SHP77 (cell line): ENCODE measurements around the gene CDR2.
"Not testable (repeated sequence)": the region's sequence is repeated elsewhere in the genome, so short reads cannot be mapped to it uniquely, and the experiment has no call there.

Source experiments
- DNase-seq, 2 experiments: peaks; one replicate each; lab custom pipeline; 2025; lab: John Stamatoyannopoulos, UW

The CDR2 gene

GRCh38 chr16:22304411-22304810 lies 70.0 kb downstream of the CDR2 start:
- no peak for DNase-seq

GRCh38 chr16:22302776-22303363 lies 71.5 kb downstream of the CDR2 start:
- no peak for DNase-seq

DNA sequence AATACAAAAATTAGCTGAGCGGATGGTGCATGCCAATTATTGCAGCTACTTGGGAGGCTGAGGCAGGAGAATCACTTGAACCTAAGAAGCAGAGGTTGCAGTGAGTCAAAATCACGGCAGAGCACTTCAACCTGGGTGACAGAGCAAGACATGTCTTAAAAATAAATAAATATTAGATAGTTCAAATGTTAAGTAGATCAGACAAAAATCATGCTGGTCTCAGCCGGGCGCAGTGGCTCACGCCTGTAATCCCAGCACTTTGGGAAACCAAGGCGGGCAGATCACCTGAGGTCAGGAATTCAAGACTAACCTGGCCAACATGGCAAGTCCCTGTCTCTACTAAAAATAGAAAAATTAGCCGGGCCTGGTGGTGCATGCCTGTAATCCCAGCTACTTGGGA lies 73.0 kb downstream of the CDR2 start:
- not testable (repeated sequence) for DNase-seq

DNA sequence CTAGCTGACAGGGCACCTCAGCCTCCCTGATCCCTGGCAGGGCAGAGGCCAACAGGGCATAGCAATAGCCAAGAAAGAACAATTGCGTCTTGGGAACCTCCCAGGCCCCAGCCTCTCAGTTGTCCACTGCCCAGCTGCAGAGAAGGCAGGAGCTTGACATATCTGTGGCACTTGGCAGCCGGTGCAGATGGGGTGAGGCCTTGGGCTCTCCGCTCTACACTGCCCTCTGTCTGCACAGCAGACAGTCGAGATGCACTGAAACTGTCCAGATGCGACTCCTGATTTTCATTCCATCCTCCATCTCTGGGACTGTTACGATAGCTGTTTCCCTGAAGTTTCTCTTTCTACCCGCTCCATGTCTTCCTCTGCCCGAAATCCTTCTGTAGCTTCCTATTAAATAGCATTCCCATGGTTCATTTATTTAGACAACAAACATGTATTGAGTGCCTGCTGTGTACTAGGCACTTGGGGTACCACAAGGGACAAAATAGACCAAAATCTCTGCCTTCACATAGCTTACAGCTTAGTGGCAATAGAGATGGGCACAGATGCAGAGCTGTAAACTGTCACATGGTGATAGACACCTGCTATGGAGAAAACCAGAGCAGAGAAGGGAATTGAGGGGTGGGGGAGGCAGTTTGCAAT lies 73.9 kb downstream of the CDR2 start:
- peak; percentile 35 to 51 for DNase-seq

- DNase-seq: no peak
Measured at GRCh38 chr16:22299036-22299435, 75.4 kb downstream of the CDR2 start.

DNA sequence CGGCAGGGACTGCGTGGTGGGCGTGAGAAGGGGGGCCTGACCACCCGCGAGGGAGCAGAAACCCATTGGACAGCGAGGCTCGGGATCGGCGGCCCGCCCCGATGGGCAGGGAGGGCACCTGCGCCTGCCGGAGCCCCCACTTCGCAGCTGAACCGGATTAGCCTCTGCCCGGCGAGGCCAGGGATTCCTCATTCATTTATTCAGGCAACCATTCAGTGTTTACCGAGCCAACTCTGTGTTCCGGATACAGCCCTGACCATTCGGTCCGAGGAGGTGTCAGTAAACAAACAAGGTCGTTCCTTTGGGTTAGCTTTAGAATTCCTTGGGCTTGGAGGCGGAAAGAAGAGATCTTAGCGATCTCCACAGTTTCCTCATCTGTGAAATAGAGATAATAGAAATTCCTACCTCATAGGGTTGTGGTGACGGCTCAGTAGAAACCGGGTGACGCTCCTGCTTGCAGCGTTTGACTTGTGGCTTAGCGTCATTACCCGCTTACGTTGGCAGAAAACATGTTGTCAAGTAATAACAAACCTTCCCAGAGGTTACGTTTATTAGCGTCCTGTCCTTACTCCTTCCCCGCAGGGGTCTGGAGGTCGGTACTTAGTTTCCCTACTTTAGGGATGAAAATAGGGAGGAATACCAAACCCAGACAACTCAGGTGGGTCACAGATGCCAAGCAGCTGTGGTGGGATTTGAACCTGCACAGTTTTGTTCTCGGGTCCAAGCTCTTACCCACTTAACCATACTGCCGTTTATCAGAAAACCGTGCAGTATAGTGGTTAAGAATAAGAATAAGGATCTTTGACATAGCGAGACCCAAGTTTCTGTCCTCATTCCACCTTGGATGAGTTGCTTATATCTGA lies 76.3 kb downstream of the CDR2 start:
- DNase-seq: peak; percentile 74 to 83

GRCh38 chr16:22297114-22297870 lies 77.1 kb downstream of the CDR2 start, which contains the start of gene POLR3E:
Gene POLR3E, plus strand, starts transcription at chr16:22297409. Its CDS starts 5,560 bp downstream, at chr16:22302969.
- peak; percentile 90 for DNase-seq

GRCh38 chr16:22296225-22297113 lies 78.0 kb downstream of the CDR2 start:
- peak; percentile 46 to 75 for DNase-seq
